HG03342 (cell line): ENCODE data around the gene LMO7.

Source experiments
- ATAC-seq: cut with Tn5 transposase; IDR thresholded peaks from one replicate; pipeline ENCODE4 v1.9.1; 2021; ENCODE audit warnings: mild to moderate bottlenecking, moderate library complexity; ENCODE audit not compliant: unreplicated experiment

LMO7 gene

GRCh38 chr13:75831389-75831788 lies 195.3 kb downstream of the LMO7 start:
- ATAC-seq: no peak

DNA sequence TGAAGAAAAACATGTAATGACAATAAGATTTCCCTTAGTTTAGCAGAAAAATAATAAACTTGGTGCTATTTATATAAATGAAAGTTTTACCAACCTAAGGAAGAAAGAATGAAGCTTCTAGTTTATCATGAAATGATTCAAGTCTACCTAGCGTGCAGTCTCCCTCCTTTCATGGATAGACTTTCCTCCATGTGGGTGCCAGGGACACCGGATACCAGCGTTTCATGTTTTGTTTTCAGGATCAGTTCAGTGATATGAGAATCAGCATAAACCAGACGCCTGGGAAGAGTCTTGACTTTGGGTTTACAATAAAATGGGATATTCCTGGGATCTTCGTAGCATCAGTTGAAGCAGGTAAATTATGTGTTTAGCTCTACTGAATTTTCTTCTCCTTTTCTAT lies 196.7 kb downstream of the LMO7 start:
- no peak for ATAC-seq

DNA sequence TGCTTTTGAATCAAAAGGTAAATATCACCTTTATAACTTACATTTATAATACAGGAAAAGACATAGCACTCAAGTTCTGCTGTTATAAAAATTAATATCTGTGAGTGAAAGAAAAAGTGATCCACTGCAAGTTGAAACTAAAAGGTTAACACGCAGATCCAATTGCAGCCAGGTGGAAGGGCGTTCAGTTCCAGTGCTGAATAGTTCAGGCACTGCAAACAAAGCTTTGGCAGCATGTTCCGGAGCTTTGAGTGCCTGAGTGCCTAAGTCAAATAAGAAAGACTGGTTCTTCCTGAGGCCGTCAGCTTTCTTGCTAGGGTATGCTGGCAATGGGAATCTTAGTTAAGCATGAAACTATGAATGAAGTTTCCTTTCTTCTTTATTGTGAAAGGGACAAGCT lies 200.3 kb downstream of the LMO7 start:
- ATAC-seq: no peak

DNA sequence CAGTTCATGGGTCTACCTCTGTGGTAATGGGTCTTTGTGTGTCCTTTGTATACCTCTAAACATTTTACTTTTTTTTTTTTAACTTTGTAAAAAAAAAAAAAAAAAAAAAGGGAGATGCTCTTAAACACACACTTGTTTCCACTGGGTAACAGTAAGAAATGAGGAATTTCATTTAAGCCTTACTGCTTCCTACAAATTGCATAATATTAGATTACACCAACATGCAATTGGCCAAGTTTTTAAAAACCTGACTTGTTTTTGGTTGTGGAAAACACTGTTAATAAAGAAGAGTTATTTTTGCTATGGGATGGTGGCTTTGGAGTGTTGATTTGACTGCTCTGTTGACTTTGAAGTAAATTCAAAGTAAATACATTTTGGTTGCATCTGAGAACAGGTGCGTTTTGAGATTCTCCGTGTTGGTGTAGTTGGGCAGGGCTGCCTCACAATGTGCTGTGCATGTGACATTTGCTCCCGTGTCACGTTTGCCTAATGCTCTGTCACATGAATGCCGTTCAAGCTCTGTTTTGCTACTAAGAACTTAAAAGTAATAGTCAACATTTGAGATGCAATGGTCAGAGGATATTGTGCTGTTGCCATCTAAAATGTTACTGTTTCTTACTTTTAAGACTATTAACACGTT lies 202.4 kb downstream of the LMO7 start:
- no peak for ATAC-seq

- ATAC-seq: no peak
Observed at GRCh38 chr13:75839406-75839805, 203.3 kb downstream of the LMO7 start.

DNA sequence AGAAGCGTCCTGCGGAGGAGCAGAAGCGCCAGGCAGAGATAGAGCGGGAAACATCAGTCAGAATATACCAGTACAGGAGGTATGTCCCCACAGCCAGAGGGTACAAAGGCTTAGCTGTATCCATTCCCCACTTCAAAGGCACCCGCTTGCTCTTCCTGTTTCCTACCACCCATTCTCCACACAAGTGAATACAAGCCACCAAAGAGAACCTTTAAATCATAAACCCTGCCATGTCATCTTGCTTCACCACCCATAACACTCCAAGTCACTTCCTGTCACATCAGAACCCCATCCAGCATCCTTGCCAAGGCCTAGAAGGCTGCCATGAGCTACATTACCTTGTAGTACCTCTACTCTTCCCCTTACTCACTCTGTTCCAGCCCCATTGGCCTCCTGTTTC lies 205.8 kb downstream of the LMO7 start:
- no peak for ATAC-seq

DNA sequence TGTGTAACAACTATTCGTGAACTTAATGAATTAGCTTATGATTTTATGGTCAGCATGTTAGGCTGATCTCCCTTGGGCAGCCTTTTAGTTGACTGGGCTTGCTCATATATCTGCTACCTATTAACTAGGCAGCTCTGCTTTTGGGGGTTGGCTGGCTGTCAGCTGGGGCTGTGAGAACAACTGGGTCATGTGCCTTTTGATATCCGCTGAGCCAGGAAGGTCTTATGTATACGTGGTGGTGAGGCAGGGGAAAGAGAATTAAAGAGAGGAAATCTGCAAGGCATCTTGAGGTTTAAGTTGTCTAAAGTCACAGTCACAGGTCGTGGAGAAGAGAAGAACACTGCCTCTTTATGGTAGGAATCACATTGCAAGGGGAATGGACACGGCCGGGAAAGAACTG lies 206.9 kb downstream of the LMO7 start:
- ATAC-seq: no peak

- no peak for ATAC-seq
Observed at GRCh38 chr13:75843991-75844390, 207.9 kb downstream of the LMO7 start.

DNA sequence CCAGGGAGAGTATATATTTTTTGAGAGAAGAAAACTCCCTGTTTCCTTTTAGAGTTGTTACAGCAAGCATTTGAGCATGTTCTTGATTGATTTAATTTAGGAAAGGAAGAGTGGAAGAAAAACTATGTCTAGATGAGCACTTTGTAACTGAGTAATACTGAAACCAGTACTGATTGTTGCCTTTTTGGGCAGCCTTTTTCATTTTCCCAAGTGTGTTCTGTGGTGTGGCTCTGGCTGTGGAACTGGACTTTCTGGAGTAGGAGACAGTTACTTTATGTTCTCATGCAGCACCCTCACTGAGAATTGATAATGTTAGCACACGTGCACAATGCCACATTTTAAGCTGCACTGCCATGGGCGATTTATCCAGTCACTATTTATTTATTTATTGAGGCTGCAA lies 211.5 kb downstream of the LMO7 start:
- no peak for ATAC-seq

DNA sequence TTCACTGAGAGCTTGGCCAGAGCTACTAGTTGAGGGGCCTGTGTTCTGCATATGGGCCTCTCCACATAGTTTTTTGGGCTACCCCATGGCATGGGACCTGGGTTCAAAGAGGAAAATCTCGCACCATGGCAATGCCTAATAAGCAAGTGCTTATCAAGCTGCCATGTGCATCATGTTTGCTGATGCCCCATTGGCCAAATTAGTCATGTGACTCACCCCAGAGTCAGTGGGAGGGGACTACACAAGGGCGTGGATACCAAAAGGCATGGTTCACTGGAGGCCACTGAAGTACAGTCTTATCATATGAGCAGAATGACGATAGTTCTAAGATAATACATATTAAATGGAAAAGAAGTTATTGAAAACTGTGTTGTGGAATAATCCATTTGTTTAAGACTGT lies 214.8 kb downstream of the LMO7 start:
- no peak for ATAC-seq

GRCh38 chr13:75855216-75855615 lies 219.1 kb downstream of the LMO7 start:
- ATAC-seq: no peak

GRCh38 chr13:75855847-75856246 lies 219.7 kb downstream of the LMO7 start:
- no peak for ATAC-seq

DNA sequence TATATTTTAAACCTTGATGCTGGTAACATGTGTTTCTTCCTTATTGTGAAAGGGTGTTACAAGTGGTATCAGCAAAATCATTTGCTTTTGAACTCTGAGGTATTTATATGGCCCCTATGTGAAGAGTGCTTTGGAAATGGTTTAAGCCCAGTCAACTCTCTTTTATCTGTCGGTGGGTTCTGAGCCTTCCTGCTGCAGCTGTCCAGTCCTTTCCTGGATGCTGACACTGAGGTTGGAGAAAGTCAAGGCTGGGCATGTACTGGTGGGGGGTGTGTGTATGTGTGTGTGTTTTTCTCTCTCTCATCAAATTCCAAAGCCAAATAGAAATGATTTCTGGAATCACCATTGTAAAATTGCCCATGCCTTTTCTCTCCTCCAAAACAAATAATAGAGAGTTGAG lies 221.2 kb downstream of the LMO7 start:
- ATAC-seq: no peak

GRCh38 chr13:75860935-75861334 lies 224.8 kb downstream of the LMO7 start:
- no peak for ATAC-seq

- ATAC-seq: no peak
Observed at GRCh38 chr13:75861786-75862185, 225.7 kb downstream of the LMO7 start.

DNA sequence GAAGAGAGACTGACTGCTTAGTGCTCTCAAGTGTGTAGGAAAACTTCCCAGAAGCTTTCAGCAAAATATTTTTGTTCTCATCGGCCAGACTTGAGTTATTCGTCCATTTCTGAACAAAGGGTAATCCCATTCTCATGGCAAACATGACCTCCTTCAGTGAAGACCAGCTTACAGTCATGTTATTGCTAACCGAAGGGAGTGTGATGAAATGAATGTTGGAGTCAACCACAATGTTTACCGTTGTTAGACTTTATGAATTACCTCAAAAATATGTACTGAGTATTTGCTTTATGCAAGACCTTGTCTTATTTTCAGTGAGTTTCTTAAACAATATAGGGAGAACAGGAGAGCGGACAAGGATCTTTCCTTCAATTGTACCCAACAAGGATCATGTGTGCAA lies 228.6 kb downstream of the LMO7 start:
- no peak for ATAC-seq

- no peak for ATAC-seq
Observed at GRCh38 chr13:75867379-75868117, 231.4 kb downstream of the LMO7 start.

- no peak for ATAC-seq
Observed at GRCh38 chr13:75869981-75870380, 233.9 kb downstream of the LMO7 start.

GRCh38 chr13:75870397-75870903 lies 234.3 kb downstream of the LMO7 start:
- no peak for ATAC-seq

- ATAC-seq: no peak
Observed at GRCh38 chr13:75871059-75871458, 234.9 kb downstream of the LMO7 start.

GRCh38 chr13:75872980-75873379 lies 236.8 kb downstream of the LMO7 start:
- ATAC-seq: no peak

DNA sequence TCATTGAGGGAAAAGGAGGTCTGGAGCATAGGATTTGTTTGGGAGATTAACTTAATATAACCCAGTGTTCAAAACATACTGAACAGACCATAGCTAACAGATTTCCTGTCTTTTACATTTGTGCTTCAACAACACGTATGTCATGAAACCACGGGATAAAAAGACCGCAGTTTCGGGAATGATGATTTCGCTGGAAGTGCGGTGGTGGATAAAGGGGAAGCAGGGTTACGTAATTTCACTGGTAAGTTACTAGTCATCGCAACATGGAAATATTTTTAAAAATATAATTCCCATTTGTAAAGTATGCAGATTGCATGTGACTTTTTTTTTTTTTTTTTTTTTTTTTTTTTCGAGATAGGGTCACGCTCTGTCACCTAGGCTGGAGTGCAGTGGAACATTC lies 237.4 kb downstream of the LMO7 start:
- ATAC-seq: no peak

GRCh38 chr13:75875450-75875849 lies 239.3 kb downstream of the LMO7 start:
- ATAC-seq: no peak
